Liver (tissue), 9 donors: ENCODE data around the gene PIP4K2A. TPM values are rescaled to one million over a fixed set of nuclear protein-coding genes. Genes with fewer than 3 reads are reported as not detected.

ENCODE experiments used
- DNase-seq: peaks from one replicate; pipeline ENCODE4 v3.0.0-alpha.2; 2017; ENCODE audit warnings: low spot score
- H3K27ac ChIP-seq, 2 donors: one replicate each; pipeline ENCODE4 v1.7.0; 2013; ENCODE audit warnings: inconsistent platforms in 2 of 2, low read length in 2 of 2, control low read depth in 1 of 2, low read depth in 1 of 2, mild to moderate bottlenecking in 1 of 2
- H3K27me3 ChIP-seq, 4 donors: one replicate each; pipeline versions ENCODE4 v1.6.1 to v1.7.0; 2013; ENCODE audit warnings: low read length in 3 of 4, inconsistent platforms in 1 of 4, mild to moderate bottlenecking in 1 of 4, moderate library complexity in 1 of 4; ENCODE audit not compliant: control insufficient read depth in 4 of 4, insufficient read depth in 4 of 4
- H3K36me3 ChIP-seq, 4 donors: one replicate each; pipeline versions ENCODE4 v1.6.1 to v1.7.0; 2013; ENCODE audit warnings: low read length in 3 of 4, mild to moderate bottlenecking in 3 of 4, low read depth in 1 of 4, moderate library complexity in 1 of 4; ENCODE audit not compliant: control insufficient read depth in 4 of 4, insufficient read depth in 3 of 4
- H3K4me1 ChIP-seq, 4 donors: one replicate each; pipeline versions ENCODE4 v1.6.1 to v1.7.0; 2013; ENCODE audit warnings: low read length in 3 of 4, mild to moderate bottlenecking in 3 of 4, moderate library complexity in 1 of 4; ENCODE audit not compliant: control insufficient read depth in 4 of 4, insufficient read depth in 4 of 4
- H3K4me3 ChIP-seq, 3 donors: one replicate each; pipeline versions ENCODE4 v1.6.1 to v1.7.0; 2013; ENCODE audit warnings: low read length in 3 of 3, control low read depth in 1 of 3, low read depth in 1 of 3, mild to moderate bottlenecking in 1 of 3
- H3K9ac ChIP-seq, 2 donors: one replicate each; pipeline ENCODE4 v1.7.0; 2013; ENCODE audit warnings: low read length in 2 of 2, mild to moderate bottlenecking in 2 of 2, moderate library complexity in 2 of 2, control low read depth in 1 of 2, low read depth in 1 of 2
- H3K9me3 ChIP-seq, 4 donors: one replicate each; pipeline versions ENCODE4 v1.6.1 to v1.7.0; 2013; ENCODE audit warnings: low read length in 3 of 4; ENCODE audit not compliant: control insufficient read depth in 4 of 4
- EGR1 ChIP-seq, 2 donors: IDR thresholded peaks; 2 replicates each; pipeline ENCODE4 v1.6.1; 2016 to 2018; ENCODE audit warnings: antibody characterized with exemption in 2 of 2, low read depth in 2 of 2
- FOXA1 ChIP-seq: IDR thresholded peaks from 2 replicates; pipeline ENCODE4 v1.6.1; 2016; ENCODE audit warnings: antibody characterized with exemption
- FOXA2 ChIP-seq: IDR thresholded peaks from 2 replicates; pipeline ENCODE4 v1.6.1; 2016; ENCODE audit warnings: antibody characterized with exemption
- GABPA ChIP-seq, 2 donors: IDR thresholded peaks in 1 of 2; conservative IDR thresholded peaks in 1 of 2; 2 replicates each; pipeline ENCODE4 v1.6.1; 2016; ENCODE audit warnings: antibody characterized with exemption in 2 of 2, mild to moderate bottlenecking in 1 of 2, moderate library complexity in 1 of 2
- HNF4A ChIP-seq, 2 donors: conservative IDR thresholded peaks; 2 replicates each; pipeline ENCODE4 v1.6.1; 2016; ENCODE audit warnings: antibody characterized with exemption in 2 of 2, mild to moderate bottlenecking in 2 of 2
- HNF4G ChIP-seq: IDR thresholded peaks from 2 replicates; pipeline ENCODE4 v1.6.1; 2016; ENCODE audit warnings: antibody characterized with exemption
- JUND ChIP-seq, 2 donors: IDR thresholded peaks; 2 replicates each; pipeline ENCODE4 v1.6.1; 2016; ENCODE audit warnings: antibody characterized with exemption in 2 of 2
- NR2F2 ChIP-seq: IDR thresholded peaks from 2 replicates; pipeline ENCODE4 v1.6.1; 2016; ENCODE audit warnings: antibody characterized with exemption
- RAD21 ChIP-seq, 2 donors: IDR thresholded peaks; 2 replicates each; pipeline ENCODE4 v1.6.1; 2016; ENCODE audit warnings: antibody characterized with exemption in 2 of 2, mild to moderate bottlenecking in 2 of 2
- RXRA ChIP-seq, 2 donors: IDR thresholded peaks; 2 replicates each; pipeline ENCODE4 v1.6.1; 2017 to 2018; ENCODE audit warnings: antibody characterized with exemption in 2 of 2, mild to moderate bottlenecking in 1 of 2
- SP1 ChIP-seq: IDR thresholded peaks from 2 replicates; pipeline ENCODE4 v1.6.1; 2018; ENCODE audit warnings: antibody characterized with exemption, mild to moderate bottlenecking
- TAF1 ChIP-seq: conservative IDR thresholded peaks from 2 replicates; pipeline ENCODE4 v1.6.1; 2016; ENCODE audit warnings: antibody characterized with exemption, mild to moderate bottlenecking
- YY1 ChIP-seq: IDR thresholded peaks from 2 replicates; pipeline ENCODE4 v1.6.1; 2016; ENCODE audit warnings: antibody characterized with exemption, mild to moderate bottlenecking
- WGBS: extraction: QIAGEN DNeasy Blood & Tissue Kit; methylation state at CpG from one replicate; pipeline ENCODE4 v1.1.7; 2013; 5-methylcytosine and 5-hydroxymethylcytosine counted together
- polyA plus RNA-seq, 2 donors: library from polyadenylated mRNA; stranded (reverse) in 1 of 2; unstranded in 1 of 2; fragments of 200-250 nt in 1 of 2; fragments of >200 nt in 1 of 2; fragmentation: Nextera tagmentation in 1 of 2; extraction: Ambion mirVana in 1 of 2; gene quantifications; one replicate each; pipeline versions ENCODE4 v1.2.1 to v1.2.3, GENCODE V29; 2013 to 2015
- total RNA-seq, 2 donors: library from RNA; depleted of rRNA; stranded (reverse); fragments of >200 nt; gene quantifications; one replicate each; pipeline ENCODE4 v1.2.3, GENCODE V29; 2014
- TF ChIP-seq, protein P1 (sequence below): IDR thresholded peaks from 2 replicates; pipeline ENCODE4 v1.6.1; 2016; ENCODE audit warnings: antibody characterized with exemption
- TF ChIP-seq, protein P2 (sequence below): IDR thresholded peaks from 2 replicates; pipeline ENCODE4 v1.6.1; 2016; ENCODE audit warnings: antibody characterized with exemption
- TF ChIP-seq, protein P3 (sequence below): IDR thresholded peaks from 2 replicates; pipeline ENCODE4 v1.6.1; 2016; ENCODE audit warnings: antibody characterized with exemption
- TF ChIP-seq, protein P4 (sequence below): fragments of 150-350 bp; IDR thresholded peaks from 2 replicates; pipeline ENCODE4 v1.5.1; 2017; ENCODE audit warnings: improper control_type of control experiment, low read depth, low read length; ENCODE audit not compliant: missing input control
- TF ChIP-seq, protein P5 (sequence below): IDR thresholded peaks from 2 replicates; pipeline ENCODE4 v1.6.1; 2016; ENCODE audit warnings: antibody characterized with exemption, mild to moderate bottlenecking
- donor health status: healthy.
- donor health status: healthy.
- donor health status: healthy.
- donor health status: healthy.
- donor health status: healthy.

Gene PIP4K2A
- total and polyA plus RNA-seq, 4 donors = 6.4 to 53.7 (median 8.6) TPM

DNA sequence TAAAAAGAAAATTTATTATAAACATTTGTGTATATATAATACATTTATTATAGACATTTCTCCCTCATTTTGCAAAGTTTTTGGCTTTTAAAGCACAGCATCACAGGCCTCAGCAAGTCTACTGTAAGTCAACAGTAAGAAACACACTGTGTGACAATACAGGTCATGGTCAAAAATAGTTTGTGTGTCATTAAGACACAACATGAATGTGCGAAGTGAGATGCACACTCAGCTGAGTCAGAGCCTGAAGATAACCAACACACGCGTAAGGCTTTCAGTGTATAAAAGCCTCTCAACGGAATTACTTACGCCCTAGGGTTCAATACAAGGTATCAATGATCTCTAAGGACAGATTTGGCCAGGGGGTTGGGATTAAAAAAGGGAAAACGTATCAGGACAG, 157.6 kb downstream of the PIP4K2A start:
- TF ChIP-seq, protein P1, sequence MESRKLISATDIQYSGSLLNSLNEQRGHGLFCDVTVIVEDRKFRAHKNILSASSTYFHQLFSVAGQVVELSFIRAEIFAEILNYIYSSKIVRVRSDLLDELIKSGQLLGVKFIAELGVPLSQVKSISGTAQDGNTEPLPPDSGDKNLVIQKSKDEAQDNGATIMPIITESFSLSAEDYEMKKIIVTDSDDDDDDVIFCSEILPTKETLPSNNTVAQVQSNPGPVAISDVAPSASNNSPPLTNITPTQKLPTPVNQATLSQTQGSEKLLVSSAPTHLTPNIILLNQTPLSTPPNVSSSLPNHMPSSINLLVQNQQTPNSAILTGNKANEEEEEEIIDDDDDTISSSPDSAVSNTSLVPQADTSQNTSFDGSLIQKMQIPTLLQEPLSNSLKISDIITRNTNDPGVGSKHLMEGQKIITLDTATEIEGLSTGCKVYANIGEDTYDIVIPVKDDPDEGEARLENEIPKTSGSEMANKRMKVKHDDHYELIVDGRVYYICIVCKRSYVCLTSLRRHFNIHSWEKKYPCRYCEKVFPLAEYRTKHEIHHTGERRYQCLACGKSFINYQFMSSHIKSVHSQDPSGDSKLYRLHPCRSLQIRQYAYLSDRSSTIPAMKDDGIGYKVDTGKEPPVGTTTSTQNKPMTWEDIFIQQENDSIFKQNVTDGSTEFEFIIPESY = no peak
- no peak for TF ChIP-seq TAF1
- no peak for TF ChIP-seq RAD21 (IDR thresholded peaks at IDR 0.05)
- TF ChIP-seq EGR1 (IDR thresholded peaks at IDR 0.05; ENCODE audit: low read depth in 2 of 2) = no peak
- TF ChIP-seq SP1 = no peak
- TF ChIP-seq, protein P2, sequence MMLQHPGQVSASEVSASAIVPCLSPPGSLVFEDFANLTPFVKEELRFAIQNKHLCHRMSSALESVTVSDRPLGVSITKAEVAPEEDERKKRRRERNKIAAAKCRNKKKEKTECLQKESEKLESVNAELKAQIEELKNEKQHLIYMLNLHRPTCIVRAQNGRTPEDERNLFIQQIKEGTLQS = no peak
- no peak for TF ChIP-seq RXRA (IDR thresholded peaks at IDR 0.05)
- TF ChIP-seq, protein P3, sequence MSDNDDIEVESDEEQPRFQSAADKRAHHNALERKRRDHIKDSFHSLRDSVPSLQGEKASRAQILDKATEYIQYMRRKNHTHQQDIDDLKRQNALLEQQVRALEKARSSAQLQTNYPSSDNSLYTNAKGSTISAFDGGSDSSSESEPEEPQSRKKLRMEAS = no peak
- no peak for TF ChIP-seq NR2F2
- no peak for TF ChIP-seq JUND (IDR thresholded peaks at IDR 0.05)
- TF ChIP-seq HNF4G = no peak
- TF ChIP-seq YY1 = no peak
- no peak for TF ChIP-seq FOXA2
- H3K9me3 ChIP-seq = no peaks in the 10 kb centered on the region
- no peak overlapping the region for H3K9ac ChIP-seq
- WGBS = 90% methylated on average over 6 of the region's 6 CpGs
- peaks cover 0 to 11% (median 9%) of the 10 kb centered on the region in 4 donors for H3K4me1 ChIP-seq
- no peaks in the 10 kb centered on the region for H3K36me3 ChIP-seq
- H3K27ac ChIP-seq = no peak overlapping the region
- DNase-seq = no peak
- no peaks in the 10 kb centered on the region for H3K27me3 ChIP-seq
- no peak overlapping the region for H3K4me3 ChIP-seq

DNA sequence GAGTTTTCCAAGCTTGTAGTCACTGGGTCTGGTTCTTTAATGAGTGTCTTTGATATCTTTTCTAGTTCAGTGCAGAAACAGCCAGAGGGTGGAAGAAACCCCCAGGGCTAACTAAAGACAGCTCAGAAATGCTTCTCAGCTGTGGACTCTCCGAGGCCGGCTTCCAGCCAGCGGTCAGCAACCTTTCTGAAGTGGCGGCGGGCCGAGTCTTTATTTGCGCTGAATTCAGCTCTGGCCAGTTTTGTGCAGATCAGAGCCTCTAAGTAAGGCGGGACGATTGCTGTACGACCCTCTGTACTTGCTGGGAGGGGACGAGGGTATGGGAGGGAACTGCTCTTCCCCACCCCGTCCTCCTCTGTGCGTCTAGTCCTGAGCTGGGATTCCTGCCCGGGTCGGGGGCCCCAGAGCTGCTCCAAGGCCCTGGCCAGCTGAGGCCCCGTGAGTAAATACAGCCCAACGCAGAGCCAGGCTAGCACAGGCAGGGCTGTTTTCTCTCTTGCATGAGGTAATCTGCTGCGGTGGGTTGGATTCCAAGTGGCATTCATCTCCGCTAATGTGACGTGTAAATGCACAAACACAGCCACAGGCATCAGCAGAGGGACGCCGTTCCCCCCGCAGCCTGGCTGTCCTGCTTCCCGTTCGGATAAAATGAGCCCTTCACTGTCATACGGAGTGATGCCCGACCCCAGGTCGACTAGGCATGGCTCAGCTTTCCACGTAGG, 159.8 kb downstream of the PIP4K2A start:
- no peaks in the 10 kb centered on the region for H3K9me3 ChIP-seq
- H3K27ac ChIP-seq = peak overlapping the region; percentile 49 to 78
- no peaks in the 10 kb centered on the region for H3K27me3 ChIP-seq
- TF ChIP-seq, protein P2 = no peak
- TF ChIP-seq GABPA (IDR thresholded peaks at IDR 0.05 in 1 of 2, conservative IDR thresholded peaks at IDR 0.05 in 1 of 2) (no peak), EGR1 (IDR thresholded peaks at IDR 0.05; ENCODE audit: low read depth in 2 of 2) (no peak), RAD21 (IDR thresholded peaks at IDR 0.05) (peak; percentile 39 to 40), TAF1 (no peak), HNF4A (conservative IDR thresholded peaks at IDR 0.05) (peak; percentile 28 to 33), SP1 (peak; percentile 59), NR2F2 (no peak), YY1 (peak; percentile 31), RXRA (IDR thresholded peaks at IDR 0.05) (peak; percentile 74 to 82), FOXA1 (peak; percentile 41), FOXA2 (peak; percentile 75), HNF4G (no peak), JUND (IDR thresholded peaks at IDR 0.05) (peak; percentile 48 to 57)
- TF ChIP-seq, protein P1 = no peak
- TF ChIP-seq, protein P3 = no peak
- TF ChIP-seq, protein P4, sequence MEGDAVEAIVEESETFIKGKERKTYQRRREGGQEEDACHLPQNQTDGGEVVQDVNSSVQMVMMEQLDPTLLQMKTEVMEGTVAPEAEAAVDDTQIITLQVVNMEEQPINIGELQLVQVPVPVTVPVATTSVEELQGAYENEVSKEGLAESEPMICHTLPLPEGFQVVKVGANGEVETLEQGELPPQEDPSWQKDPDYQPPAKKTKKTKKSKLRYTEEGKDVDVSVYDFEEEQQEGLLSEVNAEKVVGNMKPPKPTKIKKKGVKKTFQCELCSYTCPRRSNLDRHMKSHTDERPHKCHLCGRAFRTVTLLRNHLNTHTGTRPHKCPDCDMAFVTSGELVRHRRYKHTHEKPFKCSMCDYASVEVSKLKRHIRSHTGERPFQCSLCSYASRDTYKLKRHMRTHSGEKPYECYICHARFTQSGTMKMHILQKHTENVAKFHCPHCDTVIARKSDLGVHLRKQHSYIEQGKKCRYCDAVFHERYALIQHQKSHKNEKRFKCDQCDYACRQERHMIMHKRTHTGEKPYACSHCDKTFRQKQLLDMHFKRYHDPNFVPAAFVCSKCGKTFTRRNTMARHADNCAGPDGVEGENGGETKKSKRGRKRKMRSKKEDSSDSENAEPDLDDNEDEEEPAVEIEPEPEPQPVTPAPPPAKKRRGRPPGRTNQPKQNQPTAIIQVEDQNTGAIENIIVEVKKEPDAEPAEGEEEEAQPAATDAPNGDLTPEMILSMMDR = peak; percentile 3
- TF ChIP-seq, protein P5, sequence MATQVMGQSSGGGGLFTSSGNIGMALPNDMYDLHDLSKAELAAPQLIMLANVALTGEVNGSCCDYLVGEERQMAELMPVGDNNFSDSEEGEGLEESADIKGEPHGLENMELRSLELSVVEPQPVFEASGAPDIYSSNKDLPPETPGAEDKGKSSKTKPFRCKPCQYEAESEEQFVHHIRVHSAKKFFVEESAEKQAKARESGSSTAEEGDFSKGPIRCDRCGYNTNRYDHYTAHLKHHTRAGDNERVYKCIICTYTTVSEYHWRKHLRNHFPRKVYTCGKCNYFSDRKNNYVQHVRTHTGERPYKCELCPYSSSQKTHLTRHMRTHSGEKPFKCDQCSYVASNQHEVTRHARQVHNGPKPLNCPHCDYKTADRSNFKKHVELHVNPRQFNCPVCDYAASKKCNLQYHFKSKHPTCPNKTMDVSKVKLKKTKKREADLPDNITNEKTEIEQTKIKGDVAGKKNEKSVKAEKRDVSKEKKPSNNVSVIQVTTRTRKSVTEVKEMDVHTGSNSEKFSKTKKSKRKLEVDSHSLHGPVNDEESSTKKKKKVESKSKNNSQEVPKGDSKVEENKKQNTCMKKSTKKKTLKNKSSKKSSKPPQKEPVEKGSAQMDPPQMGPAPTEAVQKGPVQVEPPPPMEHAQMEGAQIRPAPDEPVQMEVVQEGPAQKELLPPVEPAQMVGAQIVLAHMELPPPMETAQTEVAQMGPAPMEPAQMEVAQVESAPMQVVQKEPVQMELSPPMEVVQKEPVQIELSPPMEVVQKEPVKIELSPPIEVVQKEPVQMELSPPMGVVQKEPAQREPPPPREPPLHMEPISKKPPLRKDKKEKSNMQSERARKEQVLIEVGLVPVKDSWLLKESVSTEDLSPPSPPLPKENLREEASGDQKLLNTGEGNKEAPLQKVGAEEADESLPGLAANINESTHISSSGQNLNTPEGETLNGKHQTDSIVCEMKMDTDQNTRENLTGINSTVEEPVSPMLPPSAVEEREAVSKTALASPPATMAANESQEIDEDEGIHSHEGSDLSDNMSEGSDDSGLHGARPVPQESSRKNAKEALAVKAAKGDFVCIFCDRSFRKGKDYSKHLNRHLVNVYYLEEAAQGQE = peak; percentile 40
- H3K4me1 ChIP-seq = peaks cover 0 to 11% (median 9%) of the 10 kb centered on the region in 4 donors
- no peak overlapping the region for H3K9ac ChIP-seq
- DNase-seq = peak; percentile 51
- H3K36me3 ChIP-seq = peaks cover 0 to 6% (median 2%) of the 10 kb centered on the region in 4 donors
- 41% methylated on average over 29 of the region's 29 CpGs for WGBS
- H3K4me3 ChIP-seq = peak overlapping the region in 1 of 3 donors; percentile 13
